ENCODE measurements around the gene SMARCAL1.

GRCh38 chr2:216467845-216468244 is 55.6 kb downstream of the SMARCAL1 start:
- TF ChIP-seq POLR2A (IDR thresholded peaks at IDR 0.05) (no peak), CTCF (IDR thresholded peaks at IDR 0.05) (no peak)
